ENCODE results near the gene SLC37A4.

GRCh38 chr11:119024430-119025098, 6.1 kb downstream of the SLC37A4 start:
- TF ChIP-seq CTCF (IDR thresholded peaks at IDR 0.05; ENCODE audit: insufficient read depth, low read length, poor library complexity, severe bottlenecking) (no peak), EZH2phosphoT487 (conservative IDR thresholded peaks at IDR 0.05; ENCODE audit: low read length) (no peak)
